Neural cell (in vitro differentiated cells): ENCODE results near the gene VPS37B.

Experiments used
- CTCF ChIP-seq: fragments of 450-650 bp; IDR thresholded peaks from 2 replicates; pipeline ENCODE4 v1.5.1; 2014; ENCODE audit warnings: antibody characterized with exemption, mild to moderate bottlenecking, moderate library complexity; ENCODE audit not compliant: poor library complexity, severe bottlenecking
- EP300 ChIP-seq: fragments of 450-650 bp; conservative IDR thresholded peaks from 2 replicates; pipeline ENCODE4 v1.6.1; 2014; ENCODE audit warnings: antibody characterized with exemption, mild to moderate bottlenecking, moderate library complexity; ENCODE audit not compliant: poor library complexity, severe bottlenecking
- RAD21 ChIP-seq: fragments of 450-650 bp; conservative IDR thresholded peaks from 2 replicates; pipeline ENCODE4 v1.6.1; 2014; ENCODE audit warnings: antibody characterized with exemption, mild to moderate bottlenecking, moderate library complexity

GRCh38 chr12:122840580-122841513 lies 55.1 kb downstream of the VPS37B start:
- TF ChIP-seq EP300 (no peak), CTCF (no peak), RAD21 (no peak)
